Endodermal cell (in vitro differentiated cells): ENCODE data around the gene SLC2A1. TPM values are rescaled to one million over a fixed set of nuclear protein-coding genes. Genes with fewer than 3 reads are reported as not detected.
A peak's percentile ranks its signal among the peaks of the same experiment; 100 is the strongest.

Experiments used
- DNase-seq: peaks from one replicate; pipeline ENCODE4 v3.0.0-alpha.2; 2017
- H3K27ac ChIP-seq: 2 replicates; pipeline ENCODE4 v1.5.1; 2013; ENCODE audit warnings: mild to moderate bottlenecking, low read depth, low read length, moderate library complexity
- H3K27me3 ChIP-seq: 2 replicates; pipeline ENCODE4 v1.6.1; 2013; ENCODE audit warnings: mild to moderate bottlenecking, low read length, moderate library complexity; ENCODE audit not compliant: insufficient read depth, control insufficient read depth, poor library complexity, severe bottlenecking
- H3K36me3 ChIP-seq: 2 replicates; pipeline ENCODE4 v1.7.0; 2013; ENCODE audit warnings: mild to moderate bottlenecking, low read length, moderate library complexity; ENCODE audit not compliant: control insufficient read depth, insufficient read depth
- H3K4me1 ChIP-seq: one replicate; pipeline ENCODE4 v1.7.0; 2013; ENCODE audit warnings: low read length; ENCODE audit not compliant: control insufficient read depth, insufficient read depth
- H3K4me3 ChIP-seq: 2 replicates; pipeline ENCODE4 v1.5.1; 2013; ENCODE audit warnings: mild to moderate bottlenecking, low read length, moderate library complexity
- H3K9ac ChIP-seq: 2 replicates; pipeline ENCODE4 v1.6.1; 2013; ENCODE audit warnings: mild to moderate bottlenecking, low read length, moderate library complexity; ENCODE audit not compliant: poor library complexity, severe bottlenecking; ENCODE audit errors: extremely low read depth
- H3K9me3 ChIP-seq: 2 replicates; pipeline ENCODE4 v1.6.1; 2013; ENCODE audit warnings: mild to moderate bottlenecking, low read length, moderate library complexity; ENCODE audit not compliant: control insufficient read depth
- H3K27ac Mint-ChIP-seq: 2 replicates; pipeline ENCODE4 v1.8.0; 2020; ENCODE audit warnings: mixed read lengths
- H3K27me3 Mint-ChIP-seq: 2 replicates; pipeline ENCODE4 v1.8.0; 2021; ENCODE audit warnings: mild to moderate bottlenecking, mixed read lengths; ENCODE audit not compliant: insufficient read depth
- H3K36me3 Mint-ChIP-seq: 2 replicates; pipeline ENCODE4 v1.8.0; 2020; ENCODE audit warnings: low read depth, mixed read lengths
- H3K4me1 Mint-ChIP-seq: 2 replicates; pipeline ENCODE4 v1.8.0; 2020; ENCODE audit warnings: mixed read lengths
- H3K4me3 Mint-ChIP-seq: 2 replicates; pipeline ENCODE4 v1.8.0; 2020; ENCODE audit warnings: mild to moderate bottlenecking, moderate library complexity, mixed read lengths
- H3K9me3 Mint-ChIP-seq: 2 replicates; pipeline ENCODE4 v1.8.0; 2020; ENCODE audit warnings: mild to moderate bottlenecking, mixed read lengths
- CTCF ChIP-seq: fragments of 200-600 bp; sonication (generic); conservative IDR thresholded peaks from 2 replicates; pipeline ENCODE4 v1.5.0; 2021; ENCODE audit warnings: antibody characterized with exemption, mild to moderate bottlenecking
- WGBS, 2 experiments: methylation state at CpG; one replicate each; pipeline versions ENCODE4 v1.1.5 to v1.1.7; 2013; ENCODE audit warnings: missing lambda C conversion rate in 2 of 2, mixed read lengths in 1 of 2; ENCODE audit not compliant: insufficient coverage in 1 of 2, insufficient read length in 1 of 2; 5-methylcytosine and 5-hydroxymethylcytosine counted together
- total RNA-seq, 2 donors: library from RNA; stranded (reverse); fragmentation: NEBNext Ultra II Directional in 1 of 2; extraction: Animal tissue kit (Norgen Biotek cat#: 25700) in 1 of 2; gene quantifications; 2 replicates in 1 of 2; 3 replicates in 1 of 2; pipeline ENCODE4 v1.2.1, GENCODE V29; 2021

SLC2A1 gene
- total RNA-seq, 2 donors from 2014 or later, result 42.5 to 69.7 TPM

GRCh38 chr1:42943166-42943565 lies 15.5 kb downstream of the SLC2A1 start:
- DNase-seq, result no peak
- H3K27me3 ChIP-seq, result no peaks in the 10 kb centered on the region
- H3K36me3 ChIP-seq, result peaks cover 16% of the 10 kb centered on the region
- no peaks in the 10 kb centered on the region for H3K27me3 Mint-ChIP-seq
- no peak for TF ChIP-seq CTCF
- peaks cover 7% of the 10 kb centered on the region for H3K4me1 ChIP-seq
- no peak overlapping the region for H3K9ac ChIP-seq
- peaks cover 25% of the 10 kb centered on the region for H3K4me1 Mint-ChIP-seq
- H3K9me3 Mint-ChIP-seq, result no peaks in the 10 kb centered on the region
- 94 to 100% methylated on average over 4 to 7 of the region's 7 CpGs for WGBS, 2 experiments
- H3K27ac ChIP-seq, result no peak overlapping the region
- no peaks in the 10 kb centered on the region for H3K9me3 ChIP-seq
- H3K36me3 Mint-ChIP-seq, result peaks cover 43% of the 10 kb centered on the region
- no peak overlapping the region for H3K4me3 Mint-ChIP-seq
- no peak overlapping the region for H3K4me3 ChIP-seq
- H3K27ac Mint-ChIP-seq, result no peak overlapping the region

GRCh38 chr1:42942444-42942843 lies 16.2 kb downstream of the SLC2A1 start:
- Histone ChIP-seq H3K9me3 (no peaks in the 10 kb centered on the region), H3K4me3 (no peak overlapping the region), H3K27ac (no peak overlapping the region), H3K4me1 (peaks cover 7% of the 10 kb centered on the region), H3K36me3 (peaks cover 18% of the 10 kb centered on the region), H3K9ac (no peak overlapping the region), H3K27me3 (no peaks in the 10 kb centered on the region)
- H3K4me3 Mint-ChIP-seq, result no peak overlapping the region
- peak overlapping the region; percentile 61 for H3K27ac Mint-ChIP-seq
- peaks cover 49% of the 10 kb centered on the region for H3K36me3 Mint-ChIP-seq
- no peak for TF ChIP-seq CTCF
- H3K27me3 Mint-ChIP-seq, result no peaks in the 10 kb centered on the region
- DNase-seq, result peak; percentile 48
- WGBS, 2 experiments, result 95 to 100% methylated on average over 1 to 6 of the region's 6 CpGs
- H3K4me1 Mint-ChIP-seq, result peaks cover 22% of the 10 kb centered on the region
- no peaks in the 10 kb centered on the region for H3K9me3 Mint-ChIP-seq

GRCh38 chr1:42941640-42942330 lies 16.9 kb downstream of the SLC2A1 start:
- Histone ChIP-seq H3K27me3 (no peaks in the 10 kb centered on the region), H3K27ac (peak overlapping the region; percentile 83), H3K4me3 (no peak overlapping the region), H3K4me1 (peaks cover 7% of the 10 kb centered on the region), H3K9me3 (no peaks in the 10 kb centered on the region), H3K9ac (no peak overlapping the region), H3K36me3 (peaks cover 22% of the 10 kb centered on the region)
- Mint-ChIP-seq H3K36me3 (peaks cover 56% of the 10 kb centered on the region), H3K4me3 (no peak overlapping the region), H3K9me3 (no peaks in the 10 kb centered on the region), H3K27ac (peak overlapping the region; percentile 85), H3K27me3 (no peaks in the 10 kb centered on the region), H3K4me1 (peaks cover 22% of the 10 kb centered on the region)
- TF ChIP-seq CTCF, result no peak
- DNase-seq, result peak; percentile 58
- WGBS, 2 experiments, result 91 to 92% methylated on average over 7 to 9 of the region's 9 CpGs
